Esophagus muscularis mucosa (tissue), 4 donors: ENCODE results near the gene DNAAF5. TPM values are rescaled to one million over a fixed set of nuclear protein-coding genes. Genes with fewer than 3 reads are reported as not detected.

Experiments
- DNase-seq: peaks from one replicate; pipeline ENCODE4 v3.0.0-alpha.2; 2017; ENCODE audit errors: extremely low spot score
- H3K27ac ChIP-seq, 4 donors: fragments of 200-600 bp; sonication (generic); replicated peaks in 1 of 4; 1 replicate in 3 of 4; 2 replicates in 1 of 4; pipeline ENCODE4 v1.5.1; 2016 to 2019; ENCODE audit warnings: mild to moderate bottlenecking in 1 of 4
- H3K27me3 ChIP-seq, 4 donors: fragments of 200-600 bp; sonication (generic); one replicate each; pipeline versions ENCODE4 v1.5.1 to v1.6.0; 2016 to 2019
- H3K36me3 ChIP-seq, 4 donors: fragments of 200-600 bp; sonication (generic); one replicate each; pipeline ENCODE4 v1.5.1; 2016 to 2019
- H3K4me1 ChIP-seq, 4 donors: fragments of 200-600 bp; sonication (generic); one replicate each; pipeline ENCODE4 v1.5.1; 2016 to 2019
- H3K4me3 ChIP-seq, 4 donors: fragments of 200-600 bp; sonication (generic); 1 replicate in 2 of 4; 2 replicates in 2 of 4; pipeline ENCODE4 v1.5.1; 2016 to 2019; ENCODE audit warnings: mild to moderate bottlenecking in 4 of 4, moderate library complexity in 1 of 4
- H3K9me3 ChIP-seq, 4 donors: fragments of 200-600 bp; sonication (generic); 1 replicate in 3 of 4; 2 replicates in 1 of 4; pipeline ENCODE4 v1.5.1; 2016 to 2019
- CTCF ChIP-seq, 3 experiments: fragments of 200-600 bp in 2 of 3; fragments of 450-650 bp in 1 of 3; sonication (generic) in 2 of 3; IDR thresholded peaks; one replicate each; pipeline ENCODE4 v1.5.1; 2017 to 2019; ENCODE audit warnings: antibody characterized with exemption in 3 of 3, mild to moderate bottlenecking in 2 of 3, moderate library complexity in 1 of 3
- EP300 ChIP-seq: sonication (generic); formaldehyde crosslinking; IDR thresholded peaks from one replicate; pipeline ENCODE4 v1.6.1; 2017; ENCODE audit warnings: antibody characterized with exemption
- POLR2A ChIP-seq: fragments of 450-650 bp; IDR thresholded peaks from one replicate; pipeline ENCODE4 v1.6.1; 2017; ENCODE audit warnings: antibody characterized with exemption, moderate library complexity, mild to moderate bottlenecking, low read depth
- POLR2AphosphoS5 ChIP-seq, 2 donors: sonication (generic); formaldehyde crosslinking; IDR thresholded peaks; one replicate each; pipeline ENCODE4 v1.6.1; 2017; ENCODE audit warnings: antibody characterized with exemption in 2 of 2
- WGBS: methylation state at CpG from one replicate; pipeline ENCODE4 v1.1.5; 2018; 5-methylcytosine and 5-hydroxymethylcytosine counted together
- intact Hi-C: fragments of 100-400 bp; cut with DNase I; formaldehyde crosslinking; loops from one replicate; pipeline ENCODE4 v1.15.1; 2023
- total RNA-seq, 4 donors: library from RNA; depleted of rRNA; stranded (reverse); fragments of >200 nt; gene quantifications; one replicate each; pipeline versions ENCODE4 v1.1.0 to v1.2.1, GENCODE V29; 2016

Gene DNAAF5
- total RNA-seq, 4 donors from 2014 or later, result 21.2 to 32.7 (median 29.4) TPM

DNA sequence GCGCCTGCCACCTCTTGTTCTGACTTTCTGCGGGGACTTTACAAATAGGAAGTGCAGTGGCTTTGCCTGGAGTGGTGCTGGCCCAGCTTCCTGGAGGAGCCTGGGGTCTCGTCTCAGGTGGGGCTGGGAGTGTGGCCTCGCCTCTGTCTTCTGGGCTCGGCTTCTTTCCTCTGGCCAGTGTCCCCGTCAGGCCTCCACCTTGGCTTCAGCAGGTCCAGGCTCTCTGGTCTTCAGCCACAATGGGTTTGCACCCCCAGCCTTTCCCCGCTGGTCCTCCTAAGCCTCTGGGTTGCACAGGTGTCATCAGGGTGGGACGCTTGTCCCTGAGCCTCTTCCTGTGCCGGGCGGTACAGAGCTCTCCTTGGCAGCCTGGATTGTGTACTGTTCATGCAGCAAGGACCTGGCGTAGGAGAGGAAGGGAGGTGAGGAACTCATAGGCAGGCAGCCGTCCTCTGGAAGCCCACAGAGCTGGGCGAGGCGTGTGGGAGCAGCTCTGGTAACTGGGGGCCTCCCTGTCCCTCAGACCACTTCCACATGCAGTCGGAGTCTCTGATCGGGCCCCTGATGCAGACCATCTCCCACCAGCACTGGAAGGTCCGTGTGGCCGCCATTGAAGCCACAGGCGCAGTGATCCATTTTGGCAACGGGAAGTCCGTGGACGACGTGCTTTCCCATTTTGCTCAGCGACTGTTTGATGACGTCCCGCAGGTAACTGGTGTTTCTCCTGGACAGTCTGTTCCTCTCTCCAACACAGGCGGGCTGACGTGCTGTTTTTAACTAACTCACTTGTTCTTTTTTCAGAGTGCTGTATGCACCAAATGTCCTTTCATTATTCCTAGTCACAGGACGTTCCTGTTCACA, 2.9 kb downstream of the DNAAF5 start:
- Histone ChIP-seq H3K27me3 (no peaks in the 10 kb centered on the region), H3K4me1 (peaks cover 31 to 49% (median 45%) of the 10 kb centered on the region in 4 donors), H3K27ac (peak overlapping the region in 1 of 4 donors; percentile 27), H3K9me3 (peaks cover 0 to 6% (median 0%) of the 10 kb centered on the region in 4 donors), H3K36me3 (peaks cover 6 to 37% (median 18%) of the 10 kb centered on the region in 4 donors), H3K4me3 (no peak overlapping the region)
- WGBS, result 92% methylated on average over 26 of the region's 29 CpGs
- TF ChIP-seq POLR2A (no peak), POLR2AphosphoS5 (IDR thresholded peaks at IDR 0.05) (no peak), EP300 (no peak), CTCF (IDR thresholded peaks at IDR 0.05) (no peak)
- intact Hi-C loops, result no loop called here
- DNase-seq, result no peak

DNA sequence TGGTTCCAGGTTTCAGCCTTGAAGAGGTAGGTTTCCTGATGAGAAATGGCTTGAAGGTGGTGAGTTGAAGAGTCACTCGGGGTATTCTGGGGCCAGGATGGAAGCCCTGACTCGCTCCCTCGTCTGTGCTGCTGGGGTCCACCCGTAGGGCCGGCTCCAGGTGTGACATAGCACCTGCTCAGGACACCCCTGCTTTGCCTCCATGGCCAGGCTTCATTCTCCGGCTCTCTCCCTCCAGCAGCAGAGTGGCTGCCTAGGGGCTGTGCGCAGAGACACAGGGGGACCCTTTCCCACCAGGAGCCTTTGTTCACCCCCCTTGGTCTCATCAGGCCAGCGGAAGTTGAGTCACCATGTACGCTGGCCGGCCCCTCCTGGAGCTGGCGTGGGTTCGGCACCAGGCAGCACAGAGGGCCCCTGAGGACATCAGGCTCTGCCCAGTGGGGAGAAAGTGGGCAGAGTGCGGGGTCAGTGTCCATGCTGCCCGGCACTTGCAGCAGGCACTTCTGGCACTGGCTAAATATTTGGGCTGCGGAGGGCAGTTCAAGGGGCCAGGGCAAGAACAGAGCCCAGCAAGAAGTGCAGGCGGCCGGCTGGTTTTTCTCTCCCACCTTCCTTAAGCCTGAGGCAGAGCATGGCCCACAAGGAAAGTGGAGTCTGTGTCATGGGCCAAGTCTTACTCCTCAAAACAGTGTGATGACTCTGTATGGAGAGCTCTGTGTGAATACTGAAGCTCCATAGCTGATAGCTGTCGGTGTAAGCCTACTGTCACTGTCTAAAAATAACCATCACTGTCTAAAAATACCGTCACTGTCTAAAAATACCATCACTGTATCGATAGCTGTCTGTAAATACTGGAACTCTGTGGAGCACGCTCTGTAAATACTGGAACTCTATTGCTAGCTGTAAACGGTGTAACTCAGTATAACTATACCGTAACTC, 4.3 kb downstream of the DNAAF5 start:
- no peak for DNase-seq
- H3K27me3 ChIP-seq, result no peaks in the 10 kb centered on the region
- H3K4me3 ChIP-seq, result no peak overlapping the region
- peaks cover 0 to 9% (median 0%) of the 10 kb centered on the region in 4 donors for H3K9me3 ChIP-seq
- 79% methylated on average over 18 of the region's 23 CpGs for WGBS
- peaks cover 29 to 44% (median 42%) of the 10 kb centered on the region in 4 donors for H3K4me1 ChIP-seq
- TF ChIP-seq POLR2A (no peak), POLR2AphosphoS5 (IDR thresholded peaks at IDR 0.05) (no peak), CTCF (IDR thresholded peaks at IDR 0.05) (no peak), EP300 (no peak)
- H3K27ac ChIP-seq, result peak overlapping the region in 2 of 4 donors; percentile 40 to 52
- intact Hi-C loops, result no loop called here
- peaks cover 6 to 37% (median 21%) of the 10 kb centered on the region in 4 donors for H3K36me3 ChIP-seq

- intact Hi-C loops, result no loop called here
- Histone ChIP-seq H3K27me3 (no peaks in the 10 kb centered on the region), H3K9me3 (peaks cover 0 to 9% (median 0%) of the 10 kb centered on the region in 4 donors), H3K36me3 (peaks cover 6 to 37% (median 21%) of the 10 kb centered on the region in 4 donors), H3K27ac (peak overlapping the region; percentile 22 to 59 (median 32)), H3K4me3 (no peak overlapping the region), H3K4me1 (peaks cover 23 to 37% (median 36%) of the 10 kb centered on the region in 4 donors)
- 86% methylated on average over 17 of the region's 17 CpGs for WGBS
- no peak for TF ChIP-seq EP300
- TF ChIP-seq POLR2A, result no peak
- TF ChIP-seq CTCF (IDR thresholded peaks at IDR 0.05), result no peak
- TF ChIP-seq POLR2AphosphoS5 (IDR thresholded peaks at IDR 0.05), result no peak
- DNase-seq, result no peak
Measured at GRCh38 chr7:731440-732085, 5.1 kb downstream of the DNAAF5 start.

DNA sequence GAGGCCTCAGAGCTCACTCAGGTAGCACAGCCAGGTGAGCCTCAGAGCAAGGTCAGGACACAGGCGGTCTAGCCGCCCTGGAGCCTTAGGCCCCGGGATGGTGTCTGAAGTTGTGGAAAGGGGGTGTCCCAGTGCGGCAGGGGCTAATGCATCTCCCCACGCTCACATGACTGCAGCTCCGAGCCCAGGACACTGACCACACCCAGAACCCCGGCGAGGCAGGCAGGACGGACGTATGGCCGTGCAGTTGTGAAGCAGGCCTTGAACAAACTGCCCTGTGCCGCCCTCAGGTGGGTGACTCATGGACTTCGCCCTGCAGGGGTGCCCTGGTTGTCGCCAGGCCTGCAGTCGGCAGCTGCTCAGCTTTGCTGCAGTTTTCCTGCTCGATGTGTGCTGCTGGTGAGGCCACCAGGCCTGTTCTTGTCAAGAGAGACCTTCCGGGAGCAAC, 5.6 kb downstream of the DNAAF5 start:
- H3K4me1 ChIP-seq, result peaks cover 23 to 36% (median 36%) of the 10 kb centered on the region in 4 donors
- peaks cover 0 to 9% (median 0%) of the 10 kb centered on the region in 4 donors for H3K9me3 ChIP-seq
- WGBS, result 54% methylated on average over 11 of the region's 17 CpGs
- no peak overlapping the region for H3K4me3 ChIP-seq
- H3K27ac ChIP-seq, result peak overlapping the region; percentile 22 to 59 (median 32)
- peak; percentile 31 to 37 for TF ChIP-seq POLR2AphosphoS5 (IDR thresholded peaks at IDR 0.05)
- no peak for TF ChIP-seq EP300
- TF ChIP-seq CTCF (IDR thresholded peaks at IDR 0.05), result peak; percentile 28 to 53 (median 31)
- peaks cover 6 to 37% (median 21%) of the 10 kb centered on the region in 4 donors for H3K36me3 ChIP-seq
- H3K27me3 ChIP-seq, result no peaks in the 10 kb centered on the region
- DNase-seq, result no peak
- intact Hi-C loops, result no loop called here
